ENCODE data around the gene ZC3HAV1.
"Not testable (repeated sequence)": the region's sequence is repeated elsewhere in the genome, so short reads cannot be mapped to it uniquely, and the experiment has no call there.

The ZC3HAV1 gene

GRCh38 chr7:139111811-139112301 lies 2.3 kb upstream of the ZC3HAV1 start:
- no peak for DNase-seq

- no peak for DNase-seq
Observed at GRCh38 chr7:139111147-139111546, 1.6 kb upstream of the ZC3HAV1 start.

GRCh38 chr7:139109983-139110411 lies 477 bp upstream of the ZC3HAV1 start:
- no peak for DNase-seq

GRCh38 chr7:139108266-139109187 lies 993 bp downstream of the ZC3HAV1 start:
- peak; percentile 19 for DNase-seq

GRCh38 chr7:139106959-139107358 lies 2.6 kb downstream of the ZC3HAV1 start:
- DNase-seq = no peak

- DNase-seq = not testable (repeated sequence)
Observed at GRCh38 chr7:139106227-139106626, 3.3 kb downstream of the ZC3HAV1 start.

- no peak for DNase-seq
Observed at GRCh38 chr7:139105484-139105883, 4.0 kb downstream of the ZC3HAV1 start.

GRCh38 chr7:139104091-139104450 lies 5.4 kb downstream of the ZC3HAV1 start:
- DNase-seq = no peak

GRCh38 chr7:139103057-139103815 lies 6.3 kb downstream of the ZC3HAV1 start:
- no peak for DNase-seq

GRCh38 chr7:139101637-139102158 lies 7.8 kb downstream of the ZC3HAV1 start:
- DNase-seq = not testable (repeated sequence)

- DNase-seq = no peak
Observed at GRCh38 chr7:139099172-139099947, 10.2 kb downstream of the ZC3HAV1 start.

GRCh38 chr7:139095194-139095659 lies 14.3 kb downstream of the ZC3HAV1 start:
- peak; percentile 88 for DNase-seq

GRCh38 chr7:139094596-139094995 lies 14.9 kb downstream of the ZC3HAV1 start:
- no peak for DNase-seq

- no peak for DNase-seq
Observed at GRCh38 chr7:139094030-139094429, 15.5 kb downstream of the ZC3HAV1 start.

- not testable (repeated sequence) for DNase-seq
Observed at GRCh38 chr7:139093512-139093911, 16.0 kb downstream of the ZC3HAV1 start.

- DNase-seq = no peak
Observed at GRCh38 chr7:139092090-139092796, 17.3 kb downstream of the ZC3HAV1 start.

- DNase-seq = no peak
Observed at GRCh38 chr7:139091677-139091996, 17.9 kb downstream of the ZC3HAV1 start.

GRCh38 chr7:139089118-139089517 lies 20.4 kb downstream of the ZC3HAV1 start:
- no peak for DNase-seq

- DNase-seq = no peak
Observed at GRCh38 chr7:139088268-139088667, 21.3 kb downstream of the ZC3HAV1 start.

- DNase-seq = no peak
Observed at GRCh38 chr7:139087212-139087611, 22.3 kb downstream of the ZC3HAV1 start.

- no peak for DNase-seq
Observed at GRCh38 chr7:139086454-139086853, 23.1 kb downstream of the ZC3HAV1 start.

- DNase-seq = no peak
Observed at GRCh38 chr7:139084709-139085108, 24.8 kb downstream of the ZC3HAV1 start.
